Hepatic stellate cell (primary cell): ENCODE results near the gene DEUP1.
"Not testable (repeated sequence)": the region's sequence is repeated elsewhere in the genome, so short reads cannot be mapped to it uniquely, and the experiment has no call there.

ENCODE experiments used
- DNase-seq: peaks from one replicate; pipeline ENCODE4 v3.0.0; 2011; ENCODE audit warnings: low spot score

The DEUP1 gene

GRCh38 chr11:93361435-93361834, 30.9 kb downstream of the DEUP1 start:
- DNase-seq: no peak

- DNase-seq: no peak
These were observed 37.5 kb downstream of the DEUP1 start for GRCh38 chr11:93368022-93368421.

DNA sequence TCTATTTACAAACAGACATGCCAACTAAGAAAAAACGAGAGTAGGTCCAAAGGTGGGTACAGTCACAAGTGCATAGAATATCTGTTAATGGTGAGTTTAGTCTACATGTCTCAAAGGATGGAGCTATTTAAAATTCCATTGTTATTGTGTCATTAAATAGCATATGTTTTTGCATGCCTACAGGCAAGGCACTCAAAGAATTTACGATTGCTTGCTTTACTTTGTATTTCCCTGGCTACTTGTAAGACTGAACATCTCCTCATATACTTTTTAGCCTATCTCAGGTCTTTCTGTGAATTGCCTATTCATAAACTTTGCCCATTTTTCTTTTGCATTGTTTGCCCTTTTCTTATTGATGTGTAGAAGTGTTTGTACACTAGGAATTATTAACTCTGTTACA, 39.7 kb downstream of the DEUP1 start:
- no peak for DNase-seq

- no peak for DNase-seq
These were observed 59.2 kb downstream of the DEUP1 start for GRCh38 chr11:93389737-93390136.

DNA sequence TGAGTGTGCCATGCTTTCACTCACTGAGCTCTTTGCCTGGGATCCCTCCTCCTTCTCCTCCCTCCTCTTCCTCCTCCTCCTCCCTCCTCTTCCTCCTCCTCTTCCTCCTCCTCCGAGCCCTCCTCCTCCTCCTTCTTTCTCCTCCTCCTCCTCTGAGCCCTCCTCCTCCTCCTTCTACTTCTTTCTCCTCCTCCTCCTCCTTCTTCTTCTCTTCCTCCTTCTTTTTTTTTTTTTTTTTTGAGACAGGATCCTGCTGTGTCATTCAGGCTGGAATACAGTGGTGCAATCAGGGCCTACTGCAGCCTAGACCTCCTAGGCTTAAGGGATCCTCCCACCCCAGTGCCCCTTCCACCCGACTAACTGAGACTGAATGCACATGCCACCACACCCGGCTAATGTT, 62.3 kb downstream of the DEUP1 start:
- no peak for DNase-seq

- DNase-seq: no peak
These were observed 62.8 kb downstream of the DEUP1 start for GRCh38 chr11:93393386-93393785.

- DNase-seq: no peak
These were observed 63.9 kb downstream of the DEUP1 start for GRCh38 chr11:93394488-93394887.

GRCh38 chr11:93396316-93396715, 65.8 kb downstream of the DEUP1 start:
- no peak for DNase-seq

GRCh38 chr11:93403930-93404329, 73.4 kb downstream of the DEUP1 start:
- no peak for DNase-seq

DNA sequence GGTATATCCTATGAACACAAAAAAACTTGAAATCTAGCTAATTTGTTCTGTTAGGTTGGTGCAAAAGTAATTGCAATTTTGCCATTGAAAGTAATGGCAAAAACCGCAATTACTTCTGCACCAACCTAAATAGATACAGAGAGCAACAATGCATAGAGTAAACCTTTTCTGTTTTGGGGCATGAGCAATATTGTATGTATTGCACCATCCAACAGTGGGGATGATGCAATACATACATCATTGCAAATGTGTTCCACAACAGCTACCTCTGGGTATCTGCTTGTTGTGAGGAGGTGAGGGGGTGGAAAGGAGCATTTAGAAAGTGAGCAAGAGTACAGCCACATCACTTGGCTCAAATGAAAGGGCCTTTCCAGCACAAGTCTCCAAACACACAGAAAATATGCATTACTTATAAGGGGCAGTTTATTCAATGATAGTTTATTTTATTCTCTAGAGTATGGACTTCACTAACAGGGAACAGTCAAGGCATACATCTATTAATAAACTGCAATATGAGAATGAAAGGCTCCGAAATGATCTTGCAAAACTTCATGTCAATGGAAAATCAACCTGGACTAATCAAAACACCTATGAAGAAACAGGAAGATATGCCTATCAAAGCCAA, 77.3 kb downstream of the DEUP1 start:
- no peak for DNase-seq

DNA sequence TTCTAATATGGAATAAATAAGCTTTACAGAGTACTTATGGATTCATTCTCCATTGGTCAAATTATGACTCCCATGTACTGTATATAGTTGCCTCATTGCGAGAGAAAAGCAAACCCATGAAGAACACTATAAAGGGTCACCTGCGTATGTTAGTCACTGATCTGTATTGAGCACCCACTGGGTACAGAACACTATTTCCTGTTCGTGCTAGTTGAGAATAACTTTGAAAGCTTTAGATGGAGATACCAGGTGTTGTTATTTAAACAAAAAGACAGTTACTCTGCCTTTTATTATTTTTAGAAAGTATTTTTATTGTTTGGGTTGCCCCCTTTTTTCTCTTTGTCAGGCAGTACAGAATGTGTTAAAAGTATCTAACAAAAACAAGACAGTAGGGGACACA, 79.9 kb downstream of the DEUP1 start:
- no peak for DNase-seq

GRCh38 chr11:93411705-93412104, 81.2 kb downstream of the DEUP1 start:
- DNase-seq: no peak

- DNase-seq: no peak
These were observed 101.7 kb downstream of the DEUP1 start for GRCh38 chr11:93432247-93432646.

GRCh38 chr11:93443232-93443631, 112.7 kb downstream of the DEUP1 start:
- DNase-seq: not testable (repeated sequence)

DNA sequence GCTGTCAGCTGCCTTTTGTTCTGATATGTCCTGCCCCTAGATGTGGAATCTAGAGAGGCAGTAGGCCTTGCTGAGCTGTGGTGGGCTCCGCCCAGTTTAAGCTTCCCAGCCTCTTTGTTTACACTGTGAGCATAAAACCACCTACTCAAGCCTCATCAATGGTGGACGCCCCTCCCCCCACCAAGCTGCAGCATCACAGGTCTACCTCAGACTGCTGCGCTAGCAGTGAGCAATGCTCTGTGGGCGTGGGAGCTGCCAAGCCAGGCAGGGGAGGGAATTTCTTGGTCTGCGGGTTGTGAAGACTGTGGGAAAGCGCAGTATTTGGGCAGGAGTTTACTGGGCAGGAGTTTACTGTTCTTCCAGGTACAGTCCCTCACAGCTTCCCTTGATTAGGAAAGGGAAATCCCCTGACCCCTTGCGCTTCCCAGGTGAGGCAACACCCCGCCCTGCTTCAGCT, 114.1 kb downstream of the DEUP1 start:
- no peak for DNase-seq

DNA sequence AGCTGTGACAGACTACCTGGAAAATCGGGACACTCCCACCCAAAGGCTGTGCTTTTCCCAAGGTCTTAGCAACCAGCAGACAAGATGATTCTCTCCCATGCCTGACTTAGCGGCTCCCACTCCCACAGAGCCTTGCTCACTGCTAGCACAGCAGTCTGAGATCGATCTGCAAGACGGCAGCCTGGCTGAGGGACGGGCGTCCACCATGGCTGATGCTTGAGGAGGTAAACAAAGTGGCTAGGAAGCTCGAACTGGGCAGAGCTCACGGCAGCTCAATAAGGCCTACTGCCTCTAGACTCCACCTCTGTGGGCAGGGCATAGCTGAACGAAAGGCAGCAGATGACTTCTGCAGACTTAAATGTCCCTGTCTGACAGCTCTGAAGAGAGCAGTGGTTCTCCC, 127.7 kb downstream of the DEUP1 start:
- no peak for DNase-seq

GRCh38 chr11:93463666-93464065, 133.1 kb downstream of the DEUP1 start:
- not testable (repeated sequence) for DNase-seq

DNA sequence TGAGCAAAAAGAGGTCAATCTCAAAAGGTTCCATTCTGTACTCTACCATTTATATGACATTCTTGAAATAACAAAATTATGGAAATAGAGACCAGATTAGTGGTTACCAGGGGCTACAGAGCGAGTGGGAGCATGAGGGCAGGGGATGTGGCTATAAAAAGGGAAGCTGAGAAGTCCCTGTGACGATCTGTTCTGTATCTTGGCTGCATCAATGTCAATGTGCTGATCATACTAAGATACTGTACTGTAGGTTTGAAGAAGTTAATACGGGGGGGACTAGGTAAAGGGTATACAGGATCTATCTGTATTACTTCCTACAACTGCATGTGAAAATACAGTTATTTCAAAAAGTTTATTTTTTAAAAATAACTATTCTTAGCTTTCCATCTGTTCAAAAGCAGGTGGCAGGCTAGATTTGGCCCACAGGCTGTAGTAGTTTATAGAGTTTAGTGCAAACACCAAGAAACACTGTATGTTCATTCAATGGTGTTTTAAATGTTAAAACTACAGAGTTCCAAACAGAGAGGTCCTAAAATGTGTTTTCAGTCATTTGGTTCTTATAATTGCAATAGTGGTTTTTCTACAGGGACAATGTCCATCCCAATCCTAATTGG, 134.5 kb downstream of the DEUP1 start:
- DNase-seq: no peak

- no peak for DNase-seq
These were observed 136.5 kb downstream of the DEUP1 start for GRCh38 chr11:93467054-93467453.

DNA sequence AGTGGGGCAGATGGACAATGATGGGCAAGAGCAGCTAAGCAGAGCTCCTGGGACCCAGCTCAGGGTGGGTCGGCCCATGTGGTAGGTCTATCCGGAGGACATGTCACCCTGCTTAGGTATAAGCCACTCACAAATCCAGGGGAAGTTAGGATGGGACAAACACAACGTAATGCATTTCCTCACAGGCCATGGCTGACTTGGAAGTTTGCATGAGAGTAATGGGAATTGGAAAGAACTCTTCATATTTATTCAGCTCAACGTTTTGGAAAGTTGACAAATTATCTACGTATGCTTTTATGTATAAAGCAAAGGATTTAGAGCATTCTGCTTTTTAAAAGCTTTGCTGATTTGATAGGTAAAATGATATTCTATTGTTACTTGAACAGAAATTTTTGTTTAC, 137.7 kb downstream of the DEUP1 start:
- DNase-seq: no peak

- no peak for DNase-seq
These were observed 143.6 kb downstream of the DEUP1 start for GRCh38 chr11:93474123-93474522.

DNA sequence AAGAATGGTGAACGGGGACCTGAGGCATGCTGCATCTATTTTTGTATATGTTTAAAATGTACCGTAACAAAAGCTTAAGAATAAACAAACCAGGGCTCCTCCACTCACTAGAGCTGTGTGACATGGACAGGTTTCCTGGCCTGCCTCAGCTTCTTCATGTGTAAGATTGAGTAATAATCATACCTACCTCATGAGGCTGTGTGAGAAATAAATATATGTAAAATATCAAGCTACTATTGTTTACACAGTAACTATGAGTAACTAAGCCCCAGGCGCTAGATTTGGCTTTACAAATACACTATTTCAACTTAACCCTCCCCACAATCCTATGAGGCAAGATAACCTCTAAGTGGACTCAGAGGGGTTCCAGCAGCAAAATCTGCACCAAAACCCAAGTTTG, 146.3 kb downstream of the DEUP1 start:
- no peak for DNase-seq

- DNase-seq: no peak
These were observed 147.2 kb downstream of the DEUP1 start for GRCh38 chr11:93477684-93478234.

- no peak for DNase-seq
These were observed 148.3 kb downstream of the DEUP1 start for GRCh38 chr11:93478841-93479240.
